Measurements from ENCODE around the gene ENG. TPM values are rescaled to one million over a fixed set of nuclear protein-coding genes. Genes with fewer than 3 reads are reported as not detected.
A peak's percentile ranks its signal among the peaks of the same experiment; 100 is the strongest.

The ENG gene
- total RNA-seq, 1 donor from 2014 or later, result 322 TPM

- peaks cover 57% of the 10 kb centered on the region for H3K4me1 ChIP-seq
- no peak for ATAC-seq
Observed at GRCh38 chr9:127854960-127855359, 502 bp upstream of the ENG start.

DNA sequence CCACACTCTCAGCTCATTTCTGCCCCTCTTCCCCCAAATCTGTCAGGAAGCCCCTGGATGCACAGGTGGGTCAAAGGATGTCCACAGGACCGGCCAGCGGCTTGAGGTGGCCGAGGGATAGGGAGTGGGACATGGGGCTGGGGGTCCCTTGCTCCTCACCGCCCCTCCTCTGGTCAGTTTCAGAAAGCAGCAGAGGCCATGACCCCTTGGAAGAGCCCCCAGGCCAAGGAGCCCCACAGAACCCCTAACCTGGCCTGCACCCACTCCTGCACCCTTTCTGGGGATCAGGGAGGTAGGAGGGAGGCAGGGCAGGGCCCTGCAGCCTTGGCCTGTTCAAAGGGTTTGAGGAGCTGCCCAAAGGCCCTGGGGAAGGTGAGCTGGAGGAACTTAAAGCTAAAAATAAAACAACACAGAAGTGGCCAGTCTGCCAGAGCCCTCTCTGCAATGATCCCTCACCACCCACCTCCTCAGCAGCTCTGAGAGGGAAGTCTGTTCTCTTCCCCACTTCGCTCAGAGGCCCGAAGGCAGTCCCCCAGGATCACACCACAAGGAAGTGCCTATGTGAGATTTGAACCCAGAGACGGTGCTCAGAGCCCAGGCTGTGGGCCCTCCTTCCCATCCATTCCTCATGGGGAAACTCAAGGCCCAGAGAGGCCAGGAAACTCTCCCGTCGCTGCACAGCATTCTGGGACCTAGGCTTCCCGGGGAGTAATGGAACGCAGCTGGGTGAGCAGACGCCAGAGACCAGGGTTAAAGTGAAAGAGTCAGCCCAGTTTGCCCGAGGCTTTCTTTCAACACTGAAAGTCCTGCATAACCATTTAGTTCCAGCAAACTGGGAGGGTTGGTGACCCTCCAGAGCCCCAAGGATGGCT is 910 bp downstream of the ENG start:
- DNase-seq (no peak), ATAC-seq (peak; percentile 51)
- intact Hi-C loops (cut with DNase I), result no loop called here
- Histone ChIP-seq H3K4me1 (peaks cover 47% of the 10 kb centered on the region), H3K9me3 (no peaks in the 10 kb centered on the region), H3K27ac (peak overlapping the region; percentile 88), H3K27me3 (no peaks in the 10 kb centered on the region), H3K36me3 (peaks cover 8% of the 10 kb centered on the region), H3K4me3 (peak overlapping the region; percentile 81)
- TF ChIP-seq, protein P1, sequence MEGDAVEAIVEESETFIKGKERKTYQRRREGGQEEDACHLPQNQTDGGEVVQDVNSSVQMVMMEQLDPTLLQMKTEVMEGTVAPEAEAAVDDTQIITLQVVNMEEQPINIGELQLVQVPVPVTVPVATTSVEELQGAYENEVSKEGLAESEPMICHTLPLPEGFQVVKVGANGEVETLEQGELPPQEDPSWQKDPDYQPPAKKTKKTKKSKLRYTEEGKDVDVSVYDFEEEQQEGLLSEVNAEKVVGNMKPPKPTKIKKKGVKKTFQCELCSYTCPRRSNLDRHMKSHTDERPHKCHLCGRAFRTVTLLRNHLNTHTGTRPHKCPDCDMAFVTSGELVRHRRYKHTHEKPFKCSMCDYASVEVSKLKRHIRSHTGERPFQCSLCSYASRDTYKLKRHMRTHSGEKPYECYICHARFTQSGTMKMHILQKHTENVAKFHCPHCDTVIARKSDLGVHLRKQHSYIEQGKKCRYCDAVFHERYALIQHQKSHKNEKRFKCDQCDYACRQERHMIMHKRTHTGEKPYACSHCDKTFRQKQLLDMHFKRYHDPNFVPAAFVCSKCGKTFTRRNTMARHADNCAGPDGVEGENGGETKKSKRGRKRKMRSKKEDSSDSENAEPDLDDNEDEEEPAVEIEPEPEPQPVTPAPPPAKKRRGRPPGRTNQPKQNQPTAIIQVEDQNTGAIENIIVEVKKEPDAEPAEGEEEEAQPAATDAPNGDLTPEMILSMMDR (IDR thresholded peaks at IDR 0.05), result no peak

More at GRCh38 chr9:127854960-127855359, 502 bp upstream of the ENG start:
- no peaks in the 10 kb centered on the region for H3K9me3 ChIP-seq
- intact Hi-C loops (cut with DNase I), result no loop called here
- H3K36me3 ChIP-seq, result peaks cover 3% of the 10 kb centered on the region
- DNase-seq, result no peak
- H3K27ac ChIP-seq, result peak overlapping the region; percentile 88
- H3K4me3 ChIP-seq, result peak overlapping the region; percentile 81
- TF ChIP-seq, protein P1 (IDR thresholded peaks at IDR 0.05), result no peak
- H3K27me3 ChIP-seq, result no peaks in the 10 kb centered on the region

DNA sequence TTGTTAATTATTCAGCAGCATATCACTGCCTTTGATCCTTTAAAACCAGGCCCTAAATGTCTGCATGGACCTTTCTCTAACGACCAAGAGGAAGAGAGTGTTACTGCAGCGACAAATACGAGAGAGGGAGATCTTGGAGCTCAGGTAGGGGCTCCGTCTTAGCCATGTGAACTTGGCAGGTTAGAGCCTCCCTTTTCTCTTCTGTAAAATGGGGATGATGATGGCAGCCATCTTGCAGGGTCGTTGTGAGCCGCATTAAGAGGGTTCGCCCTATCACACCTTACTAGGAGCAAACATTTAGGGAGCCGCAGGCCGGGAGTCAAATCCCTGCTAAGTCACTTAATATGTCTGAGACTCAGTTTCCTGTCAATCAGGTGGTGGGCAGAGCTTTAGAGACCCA is 1.6 kb downstream of the ENG start:
- H3K27me3 ChIP-seq, result no peaks in the 10 kb centered on the region
- no peaks in the 10 kb centered on the region for H3K9me3 ChIP-seq
- peaks cover 44% of the 10 kb centered on the region for H3K4me1 ChIP-seq
- intact Hi-C loops (cut with DNase I), result no loop called here
- H3K27ac ChIP-seq, result peak overlapping the region; percentile 88
- H3K36me3 ChIP-seq, result peaks cover 8% of the 10 kb centered on the region
- no peak for DNase-seq
- TF ChIP-seq, protein P1 (IDR thresholded peaks at IDR 0.05), result no peak
- peak overlapping the region; percentile 81 for H3K4me3 ChIP-seq
- no peak for ATAC-seq

DNA sequence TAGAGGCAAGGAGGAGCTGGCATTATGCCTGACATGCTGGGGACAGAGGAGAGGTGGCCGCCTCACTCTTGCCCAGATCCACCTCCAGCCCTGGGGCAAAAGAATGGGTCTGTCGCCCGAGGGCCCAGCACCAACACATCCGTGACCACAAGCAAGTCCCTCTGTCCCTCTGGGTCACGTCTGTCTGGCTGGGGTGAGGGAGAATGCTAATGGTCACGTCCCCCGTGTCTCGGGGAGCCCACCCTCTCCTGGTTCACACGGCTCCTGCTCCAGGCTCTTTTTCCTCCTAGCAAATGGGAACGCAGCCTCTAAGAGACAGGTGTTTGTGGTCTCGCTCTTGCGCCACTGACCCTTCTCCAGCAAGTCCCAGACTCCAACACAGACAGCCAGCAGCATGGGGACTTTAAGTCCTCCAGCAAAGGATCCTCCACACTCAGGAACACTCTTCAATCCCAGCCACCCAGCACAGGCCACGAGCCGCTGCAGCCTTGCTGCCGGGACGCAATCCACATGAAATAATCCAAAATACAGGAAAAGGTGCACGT is 4.1 kb downstream of the ENG start:
- peaks cover 8% of the 10 kb centered on the region for H3K36me3 ChIP-seq
- H3K27me3 ChIP-seq, result no peaks in the 10 kb centered on the region
- intact Hi-C loops (cut with DNase I), result no loop called here
- DNase-seq (no peak), ATAC-seq (no peak)
- peak overlapping the region; percentile 81 for H3K4me3 ChIP-seq
- TF ChIP-seq, protein P1 (IDR thresholded peaks at IDR 0.05), result no peak
- no peaks in the 10 kb centered on the region for H3K9me3 ChIP-seq
- peaks cover 50% of the 10 kb centered on the region for H3K4me1 ChIP-seq
- peak overlapping the region; percentile 1 for H3K27ac ChIP-seq

GRCh38 chr9:127848756-127849504 is 5.5 kb downstream of the ENG start:
- Histone ChIP-seq H3K36me3 (peaks cover 8% of the 10 kb centered on the region), H3K9me3 (no peaks in the 10 kb centered on the region), H3K27me3 (no peaks in the 10 kb centered on the region), H3K27ac (no peak overlapping the region), H3K4me3 (peak overlapping the region; percentile 3), H3K4me1 (peaks cover 46% of the 10 kb centered on the region)
- TF ChIP-seq, protein P1 (IDR thresholded peaks at IDR 0.05), result no peak
- intact Hi-C loops (cut with DNase I), result no loop called here
- ATAC-seq (no peak), DNase-seq (no peak)

Data from upper lobe of right lung (tissue), 1 donor.